ENCODE measurements around the gene EPHA3.

EPHA3 gene

DNA sequence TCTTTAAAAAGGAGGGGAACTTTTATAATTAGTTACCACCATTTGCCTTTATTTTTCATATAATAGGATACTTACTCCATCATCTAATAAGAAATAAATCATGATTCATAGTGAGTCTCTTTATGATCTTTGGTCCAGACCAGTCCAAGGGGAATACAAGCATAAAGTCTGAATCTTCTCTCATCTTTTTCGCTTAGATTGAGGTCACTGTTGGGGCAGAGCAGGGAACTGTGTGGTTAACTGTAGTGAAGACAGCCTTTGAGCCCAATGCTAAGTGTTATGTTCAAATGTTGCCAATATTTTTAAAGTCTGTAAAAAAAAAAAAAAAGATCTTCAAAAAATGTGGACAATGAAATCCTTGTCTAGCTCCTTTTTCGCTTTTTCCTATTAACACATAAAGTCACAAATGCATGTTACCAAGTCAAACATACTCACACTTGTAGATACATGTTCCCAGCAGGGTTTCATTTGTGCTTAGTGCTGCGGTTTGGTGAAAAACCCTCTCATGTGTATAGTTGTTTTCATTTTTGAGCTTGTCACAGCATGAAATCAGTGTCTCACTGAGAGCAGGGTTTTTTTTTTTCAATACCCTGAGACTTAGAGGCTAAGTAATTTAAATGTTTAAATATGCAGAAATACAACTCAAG is 72.1 kb downstream of the EPHA3 start:
- H3K4me3 Mint-ChIP-seq = no peak overlapping the region
- no peaks in the 10 kb centered on the region for H3K36me3 Mint-ChIP-seq
- ATAC-seq = no peak
- H3K9me3 Mint-ChIP-seq = peaks cover 7% of the 10 kb centered on the region
- no peak for DNase-seq (ENCODE audit: low spot score in 2 of 2)
- H3K27ac Mint-ChIP-seq = no peak overlapping the region
- no peaks in the 10 kb centered on the region for H3K4me1 Mint-ChIP-seq

DNA sequence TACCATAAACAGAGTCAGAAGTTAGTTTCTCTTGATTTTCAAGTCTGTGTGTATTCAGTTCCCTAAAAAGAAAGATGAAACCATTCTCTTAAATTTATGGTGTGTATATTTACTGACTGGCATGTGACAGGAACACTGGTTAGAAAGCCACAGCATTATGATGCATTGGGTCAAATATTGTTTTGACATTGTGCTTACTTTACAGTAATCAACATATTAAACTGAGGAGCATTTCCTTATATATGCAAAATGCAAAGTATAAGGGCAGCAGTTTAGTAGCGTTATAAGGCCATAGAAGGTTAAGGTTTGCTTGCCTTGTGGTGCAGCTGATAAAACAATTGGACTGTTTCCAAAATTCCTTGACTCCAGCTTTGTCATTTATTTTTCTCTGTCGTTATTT is 72.9 kb downstream of the EPHA3 start:
- Mint-ChIP-seq H3K9me3 (peaks cover 7% of the 10 kb centered on the region), H3K4me3 (no peak overlapping the region), H3K4me1 (no peaks in the 10 kb centered on the region), H3K27ac (no peak overlapping the region), H3K36me3 (no peaks in the 10 kb centered on the region)
- ATAC-seq (no peak), DNase-seq (ENCODE audit: low spot score in 2 of 2) (no peak)

DNA sequence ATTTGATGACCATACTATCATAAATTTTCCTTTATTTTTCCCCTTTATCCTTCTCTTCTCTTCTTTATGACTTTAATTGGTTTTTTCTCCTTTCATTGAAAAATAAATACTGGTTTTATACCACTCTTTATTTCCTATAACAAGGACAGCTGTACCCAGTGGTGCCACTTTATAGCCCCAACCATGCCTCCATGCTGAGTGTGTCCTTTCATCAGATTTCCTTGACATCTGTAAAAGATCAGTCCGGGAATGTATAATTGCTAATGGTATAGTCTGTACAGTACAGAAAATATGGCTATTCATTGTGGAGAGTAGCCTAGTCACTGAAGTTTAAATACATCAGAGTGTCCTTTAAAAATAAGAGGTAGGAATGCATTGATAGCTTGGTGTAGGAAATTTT is 74.6 kb downstream of the EPHA3 start:
- no peaks in the 10 kb centered on the region for H3K36me3 Mint-ChIP-seq
- H3K9me3 Mint-ChIP-seq = peaks cover 10% of the 10 kb centered on the region
- ATAC-seq = no peak
- no peak overlapping the region for H3K27ac Mint-ChIP-seq
- H3K4me1 Mint-ChIP-seq = no peaks in the 10 kb centered on the region
- H3K4me3 Mint-ChIP-seq = no peak overlapping the region
- no peak for DNase-seq (ENCODE audit: low spot score in 2 of 2)

DNA sequence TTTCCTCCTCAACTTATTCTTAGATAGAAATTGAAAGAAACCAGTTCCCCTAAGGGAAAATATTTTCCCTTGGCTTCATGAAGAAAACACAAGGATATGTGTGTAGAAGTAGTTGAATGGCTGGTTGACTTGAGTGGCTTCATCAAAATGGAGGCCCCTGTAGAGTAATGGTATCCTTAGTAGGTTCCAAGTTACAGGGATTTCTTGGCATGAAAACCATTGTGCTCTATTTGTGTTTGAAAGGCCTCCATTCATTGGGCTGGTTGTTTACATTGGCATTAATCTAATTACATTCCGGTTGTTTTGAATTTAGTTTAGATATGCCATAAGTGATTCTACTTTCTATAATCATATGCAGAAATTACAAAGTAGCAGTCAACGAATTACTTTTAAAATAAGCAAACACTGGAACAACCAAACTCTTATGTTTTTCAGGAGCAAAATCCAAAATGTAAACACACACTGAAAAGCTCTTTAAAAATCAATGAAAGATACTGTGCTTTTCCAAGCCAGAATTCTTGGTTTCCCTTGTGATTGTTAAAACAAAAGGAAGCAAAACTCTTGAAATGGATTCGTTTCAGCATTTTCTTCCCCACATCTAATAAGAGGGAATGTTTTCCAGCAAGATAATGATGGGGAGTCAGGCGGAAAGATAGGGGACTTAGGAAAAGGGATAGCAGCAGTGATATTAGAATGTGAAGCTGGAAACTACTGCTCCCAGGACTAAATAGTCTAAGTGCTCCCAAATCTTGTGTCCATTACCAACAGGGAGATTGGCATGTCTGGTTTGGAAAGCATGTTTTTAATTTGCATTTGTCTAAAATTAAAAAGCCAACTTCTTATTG is 77.0 kb downstream of the EPHA3 start:
- H3K36me3 Mint-ChIP-seq = no peaks in the 10 kb centered on the region
- ATAC-seq (no peak), DNase-seq (ENCODE audit: low spot score in 2 of 2) (no peak)
- no peaks in the 10 kb centered on the region for H3K4me1 Mint-ChIP-seq
- no peak overlapping the region for H3K27ac Mint-ChIP-seq
- peaks cover 16% of the 10 kb centered on the region for H3K9me3 Mint-ChIP-seq
- H3K4me3 Mint-ChIP-seq = no peak overlapping the region

DNA sequence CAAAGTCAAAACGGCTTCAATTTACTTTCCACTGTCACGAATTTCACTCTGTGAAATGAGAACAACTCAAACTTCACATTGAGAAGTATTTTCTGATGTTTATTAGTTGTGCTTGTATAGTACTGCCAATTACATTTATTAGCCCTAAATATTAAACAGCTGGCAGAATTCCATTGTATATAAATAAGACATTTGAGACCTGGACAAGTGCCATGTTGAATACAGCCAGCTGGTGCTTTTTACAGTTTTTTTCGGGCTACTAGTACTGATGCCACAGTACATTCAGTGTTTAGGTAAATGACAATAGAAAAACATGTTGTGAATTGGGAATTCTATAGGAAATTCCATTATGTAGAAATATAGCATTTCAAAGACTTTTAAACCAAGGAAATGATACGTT is 79.0 kb downstream of the EPHA3 start:
- Mint-ChIP-seq H3K4me1 (no peaks in the 10 kb centered on the region), H3K9me3 (peaks cover 24% of the 10 kb centered on the region), H3K36me3 (no peaks in the 10 kb centered on the region), H3K27ac (no peak overlapping the region), H3K4me3 (no peak overlapping the region)
- ATAC-seq (no peak), DNase-seq (ENCODE audit: low spot score in 2 of 2) (no peak)

DNA sequence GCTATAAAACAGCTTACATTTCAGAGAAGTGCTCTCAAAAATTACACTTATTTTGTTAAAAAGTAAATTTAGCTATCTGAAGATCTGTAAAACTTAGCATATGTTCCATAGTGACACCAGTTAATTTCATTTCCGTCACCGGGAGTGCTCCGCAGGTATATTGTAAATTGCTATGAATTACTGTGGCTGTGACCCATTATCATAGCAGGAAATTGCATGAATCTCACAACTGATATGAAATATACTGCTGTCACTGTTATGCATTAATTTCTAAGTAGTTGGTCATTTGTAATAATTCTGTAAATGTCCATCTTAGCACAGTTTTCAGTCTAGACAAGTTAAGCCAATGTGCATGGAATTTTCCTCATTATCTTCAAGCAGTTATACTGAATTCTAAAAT is 91.2 kb downstream of the EPHA3 start:
- Mint-ChIP-seq H3K27ac (no peak overlapping the region), H3K9me3 (peaks cover 28% of the 10 kb centered on the region), H3K4me1 (no peaks in the 10 kb centered on the region), H3K4me3 (no peak overlapping the region), H3K36me3 (no peaks in the 10 kb centered on the region)
- ATAC-seq = no peak
- no peak for DNase-seq (ENCODE audit: low spot score in 2 of 2)

DNA sequence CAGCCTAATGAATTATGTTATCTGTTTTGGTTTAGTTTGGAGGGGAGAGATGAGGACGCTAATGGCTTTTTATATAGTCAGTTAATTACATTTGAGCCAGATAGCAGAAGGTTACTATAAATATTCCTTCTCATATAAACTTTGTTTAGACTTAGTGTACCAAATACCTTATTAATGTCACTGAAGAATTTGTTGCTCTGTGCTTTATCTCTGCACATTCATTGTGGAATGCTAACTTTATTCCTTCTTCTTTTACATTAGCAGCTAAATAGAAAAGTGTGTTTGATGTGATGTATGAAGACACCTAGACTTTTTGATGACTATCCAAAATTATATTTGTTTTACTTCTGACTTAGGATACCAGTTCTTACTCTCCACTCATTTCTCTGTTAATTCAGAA is 105.2 kb downstream of the EPHA3 start:
- no peak overlapping the region for H3K4me3 Mint-ChIP-seq
- no peak overlapping the region for H3K27ac Mint-ChIP-seq
- DNase-seq (ENCODE audit: low spot score in 2 of 2) (no peak), ATAC-seq (no peak)
- peaks cover 6% of the 10 kb centered on the region for H3K9me3 Mint-ChIP-seq
- no peaks in the 10 kb centered on the region for H3K36me3 Mint-ChIP-seq
- no peaks in the 10 kb centered on the region for H3K4me1 Mint-ChIP-seq

DNA sequence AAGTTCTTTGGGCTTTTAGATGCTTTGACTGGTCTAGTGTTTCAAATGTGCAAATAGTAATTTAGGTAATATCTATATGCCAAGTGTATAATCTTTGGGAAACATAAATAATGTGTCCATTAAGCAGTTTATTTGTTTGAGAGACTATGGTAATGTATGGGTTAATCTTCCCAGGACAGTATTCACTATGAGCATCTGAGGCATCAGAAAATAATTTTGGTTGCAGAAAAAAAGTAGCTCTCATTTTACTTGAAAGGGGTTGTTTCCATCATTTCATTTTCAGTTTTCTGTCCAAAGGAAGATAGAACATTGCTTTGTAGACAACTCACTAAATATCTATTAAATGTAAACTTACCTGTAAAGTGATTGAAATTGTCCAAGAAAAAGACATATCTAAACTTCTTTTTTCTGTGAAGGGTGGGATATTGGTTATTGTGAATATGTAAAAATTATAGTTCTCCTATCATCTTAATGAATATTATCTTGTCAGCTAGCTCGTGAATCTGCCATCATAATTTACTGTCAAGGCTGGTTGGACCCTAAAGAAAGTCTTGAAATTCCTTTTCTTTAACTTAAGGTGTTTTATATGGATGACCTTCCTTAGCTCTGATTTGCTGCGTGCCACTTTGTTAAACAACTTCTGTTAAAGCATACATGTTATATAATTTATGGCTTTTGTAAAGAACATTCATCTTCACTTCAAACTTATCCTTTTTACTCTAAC is 108.8 kb downstream of the EPHA3 start:
- ATAC-seq = no peak
- no peak overlapping the region for H3K27ac Mint-ChIP-seq
- no peaks in the 10 kb centered on the region for H3K36me3 Mint-ChIP-seq
- no peaks in the 10 kb centered on the region for H3K4me1 Mint-ChIP-seq
- no peak overlapping the region for H3K4me3 Mint-ChIP-seq
- peaks cover 2% of the 10 kb centered on the region for H3K9me3 Mint-ChIP-seq
- no peak for DNase-seq (ENCODE audit: low spot score in 2 of 2)

DNA sequence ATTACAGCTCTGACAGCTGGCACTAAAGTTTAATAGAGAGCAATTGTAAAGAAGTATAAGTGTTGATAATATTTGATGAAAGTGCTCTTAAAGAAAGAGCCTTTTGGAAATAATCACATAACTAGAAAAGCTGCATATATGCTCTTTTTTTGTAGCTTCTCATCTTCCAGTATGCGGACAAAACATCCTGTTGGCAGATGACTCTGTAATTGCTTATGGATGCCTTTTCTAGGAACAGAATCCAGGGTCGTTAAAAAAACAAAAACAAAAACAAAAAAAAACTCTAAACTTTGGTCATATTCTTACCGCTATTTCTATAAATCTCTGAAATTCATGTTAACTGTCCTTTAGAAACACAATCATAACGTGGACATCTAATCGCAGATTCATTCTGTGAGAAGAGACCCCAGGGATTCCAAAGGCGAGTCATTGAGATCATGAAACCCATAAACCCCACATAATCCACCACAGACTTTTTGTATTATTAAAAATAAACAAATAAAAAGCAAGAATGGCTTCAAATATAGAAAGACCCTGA is 109.8 kb downstream of the EPHA3 start:
- Mint-ChIP-seq H3K4me1 (no peaks in the 10 kb centered on the region), H3K36me3 (no peaks in the 10 kb centered on the region), H3K27ac (no peak overlapping the region), H3K9me3 (peaks cover 2% of the 10 kb centered on the region), H3K4me3 (no peak overlapping the region)
- no peak for DNase-seq (ENCODE audit: low spot score in 2 of 2)
- ATAC-seq = no peak

DNA sequence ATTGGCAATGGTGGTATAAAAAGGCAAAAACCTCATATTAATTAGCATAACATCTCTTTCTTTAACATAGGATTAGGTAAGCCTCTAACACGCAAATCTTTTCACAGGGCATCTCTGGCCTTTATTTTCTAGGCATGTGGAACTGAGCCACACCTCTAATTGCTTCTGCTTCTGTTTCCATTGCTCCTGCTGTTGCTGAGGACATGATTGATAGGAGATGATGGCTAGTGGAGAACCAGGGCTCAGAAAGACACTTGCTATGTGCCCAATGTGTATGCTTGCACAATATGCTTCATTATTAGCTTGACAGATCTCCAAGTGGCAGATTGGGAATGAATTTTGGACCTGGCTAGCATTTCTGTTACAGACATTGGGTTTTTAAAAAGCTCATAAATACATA is 114.5 kb downstream of the EPHA3 start:
- no peak for ATAC-seq
- H3K9me3 Mint-ChIP-seq = peaks cover 6% of the 10 kb centered on the region
- no peak for DNase-seq (ENCODE audit: low spot score in 2 of 2)

DNA sequence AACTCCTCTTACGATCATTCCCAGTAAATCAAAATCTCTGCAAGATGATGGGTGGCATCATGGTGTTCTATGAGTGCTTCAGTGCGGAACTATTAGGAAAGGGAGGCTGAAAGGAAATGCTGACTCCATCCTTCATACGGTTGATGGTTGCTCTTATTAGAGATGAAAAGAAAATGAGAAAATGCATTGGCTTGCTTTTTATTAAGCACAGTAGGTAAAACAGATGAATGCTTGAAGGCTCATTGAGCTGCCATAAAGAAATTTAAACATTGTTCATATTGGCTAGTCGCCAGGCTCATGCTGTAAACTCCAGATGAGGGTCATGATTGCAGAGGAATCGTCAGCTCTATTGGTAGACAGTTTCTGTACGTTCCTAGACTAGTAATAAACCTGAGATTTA is 115.8 kb downstream of the EPHA3 start:
- no peak overlapping the region for H3K27ac Mint-ChIP-seq
- no peak overlapping the region for H3K4me3 Mint-ChIP-seq
- ATAC-seq = no peak

More for the DNA sequence above, 114.5 kb downstream of the EPHA3 start:
- H3K4me1 Mint-ChIP-seq = no peaks in the 10 kb centered on the region
- H3K36me3 Mint-ChIP-seq = no peaks in the 10 kb centered on the region
- no peak overlapping the region for H3K27ac Mint-ChIP-seq
- H3K4me3 Mint-ChIP-seq = no peak overlapping the region

DNA sequence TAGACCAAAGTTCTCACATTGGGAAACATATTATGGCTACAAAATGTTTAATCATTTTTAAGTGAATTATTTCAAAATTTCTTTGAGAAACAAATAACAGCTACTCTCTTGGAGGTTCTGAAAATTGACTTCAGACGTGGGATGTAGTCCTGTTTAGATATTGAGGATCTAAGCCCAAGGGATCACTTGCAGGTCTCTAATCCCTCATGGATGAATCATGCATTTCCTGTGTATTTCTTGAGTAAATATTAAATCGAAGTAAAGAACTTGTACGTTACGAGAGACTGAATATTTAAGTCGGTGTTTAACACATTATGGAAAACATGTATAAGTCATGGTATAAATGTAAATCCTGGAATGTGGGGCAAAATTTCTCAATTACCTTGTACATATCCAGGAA is 119.8 kb downstream of the EPHA3 start:
- no peaks in the 10 kb centered on the region for H3K4me1 Mint-ChIP-seq
- H3K9me3 Mint-ChIP-seq = peaks cover 3% of the 10 kb centered on the region
- H3K27ac Mint-ChIP-seq = no peak overlapping the region
- ATAC-seq = no peak
- H3K4me3 Mint-ChIP-seq = no peak overlapping the region
- no peaks in the 10 kb centered on the region for H3K36me3 Mint-ChIP-seq
- no peak for DNase-seq (ENCODE audit: low spot score in 2 of 2)

More for the DNA sequence above, 115.8 kb downstream of the EPHA3 start:
- Mint-ChIP-seq H3K36me3 (no peaks in the 10 kb centered on the region), H3K9me3 (peaks cover 3% of the 10 kb centered on the region), H3K4me1 (no peaks in the 10 kb centered on the region)
- DNase-seq (ENCODE audit: low spot score in 2 of 2) = no peak

DNA sequence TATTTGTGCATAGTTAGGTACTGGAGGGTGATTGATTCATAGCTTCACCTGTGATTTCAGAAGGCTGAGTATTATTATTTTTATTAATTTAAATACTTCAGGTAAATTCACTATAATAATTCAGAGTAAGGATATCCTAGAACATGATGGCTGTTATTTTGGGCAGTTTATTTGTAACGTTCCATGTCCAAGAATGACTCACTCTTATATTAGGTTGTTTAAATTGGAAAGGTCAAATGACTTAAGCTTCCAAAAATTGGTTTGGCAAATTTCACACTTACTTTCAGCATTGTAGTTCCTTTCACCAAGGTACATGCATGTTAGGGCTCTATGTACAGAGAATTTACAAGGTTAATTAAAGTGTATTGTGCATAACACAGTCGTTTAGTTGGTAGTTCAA is 120.2 kb downstream of the EPHA3 start:
- no peak for ATAC-seq
- no peak for DNase-seq (ENCODE audit: low spot score in 2 of 2)
- Mint-ChIP-seq H3K27ac (no peak overlapping the region), H3K4me1 (no peaks in the 10 kb centered on the region), H3K9me3 (peaks cover 3% of the 10 kb centered on the region), H3K4me3 (no peak overlapping the region), H3K36me3 (no peaks in the 10 kb centered on the region)

DNA sequence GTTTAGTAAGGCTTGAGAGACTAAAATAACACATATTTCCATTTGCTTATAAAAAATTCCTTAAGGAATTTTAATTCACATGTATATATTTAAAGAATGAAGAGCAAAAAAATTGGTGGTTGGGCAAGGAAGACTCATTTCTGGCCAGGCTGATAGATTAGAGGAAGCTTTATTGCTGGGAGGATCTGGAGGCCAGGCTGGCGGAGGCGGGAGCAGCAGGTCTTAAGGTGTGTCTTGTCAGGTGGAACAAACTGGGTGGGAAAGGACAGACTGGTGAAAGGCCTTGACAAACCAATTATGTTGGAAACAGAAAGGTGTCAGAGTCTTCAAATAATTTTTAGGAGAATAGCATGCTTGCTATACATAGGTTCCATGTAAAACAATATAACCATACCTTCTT is 124.7 kb downstream of the EPHA3 start:
- Mint-ChIP-seq H3K36me3 (no peaks in the 10 kb centered on the region), H3K27ac (no peak overlapping the region)

DNA sequence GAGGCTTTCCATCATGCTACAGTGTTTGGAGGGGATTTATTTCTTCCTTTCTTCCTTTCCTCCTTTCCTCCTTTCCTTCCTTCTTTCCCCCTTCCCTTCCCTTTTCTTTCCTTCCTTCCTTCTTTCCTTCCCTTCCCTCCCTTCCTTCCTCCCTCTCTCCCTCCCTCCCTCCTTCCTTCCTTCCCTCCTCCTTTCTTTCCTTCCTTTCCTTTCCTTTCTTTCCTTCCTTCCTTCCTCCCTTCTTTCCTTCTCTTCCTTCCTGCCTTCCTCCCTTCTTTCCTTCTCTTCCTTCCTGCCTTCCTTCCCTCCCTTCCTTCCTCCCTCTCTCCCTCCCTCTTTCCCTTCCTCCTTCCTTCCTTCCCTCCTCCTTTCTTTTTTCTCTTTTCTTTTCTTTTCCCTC is 127.2 kb downstream of the EPHA3 start:
- no peak for ATAC-seq
- no peak for DNase-seq (ENCODE audit: low spot score in 2 of 2)
- Mint-ChIP-seq H3K27ac (no peak overlapping the region), H3K36me3 (no peaks in the 10 kb centered on the region), H3K4me1 (no peaks in the 10 kb centered on the region), H3K4me3 (no peak overlapping the region), H3K9me3 (peaks cover 8% of the 10 kb centered on the region)

More for the DNA sequence above, 124.7 kb downstream of the EPHA3 start:
- no peaks in the 10 kb centered on the region for H3K4me1 Mint-ChIP-seq
- DNase-seq (ENCODE audit: low spot score in 2 of 2) (no peak), ATAC-seq (no peak)
- H3K4me3 Mint-ChIP-seq = no peak overlapping the region
- H3K9me3 Mint-ChIP-seq = peaks cover 8% of the 10 kb centered on the region

Measured in stimulated activated effector memory CD8-positive, alpha-beta T cell treated with anti-CD3 and anti-CD28 coated beads, Interleukin-12 subunit alpha, Interleukin-12 subunit beta, amount 100 ng/mL, for 72 hours (primary cell).